ENCODE measurements around the gene ZBTB37. TPM values are rescaled to one million over a fixed set of nuclear protein-coding genes. Genes with fewer than 3 reads are reported as not detected.
A peak's percentile ranks its signal among the peaks of the same experiment; 100 is the strongest.
"Not testable (repeated sequence)": the region's sequence is repeated elsewhere in the genome, so short reads cannot be mapped to it uniquely, and the experiment has no call there.

ZBTB37 gene
- total and polyA plus RNA-seq, 9 of the 15 experiments (the other 6 are each of a cell fraction or from before 2014, with no cell fraction given): 1.3 to 13.9 (median 5.4) TPM

DNA sequence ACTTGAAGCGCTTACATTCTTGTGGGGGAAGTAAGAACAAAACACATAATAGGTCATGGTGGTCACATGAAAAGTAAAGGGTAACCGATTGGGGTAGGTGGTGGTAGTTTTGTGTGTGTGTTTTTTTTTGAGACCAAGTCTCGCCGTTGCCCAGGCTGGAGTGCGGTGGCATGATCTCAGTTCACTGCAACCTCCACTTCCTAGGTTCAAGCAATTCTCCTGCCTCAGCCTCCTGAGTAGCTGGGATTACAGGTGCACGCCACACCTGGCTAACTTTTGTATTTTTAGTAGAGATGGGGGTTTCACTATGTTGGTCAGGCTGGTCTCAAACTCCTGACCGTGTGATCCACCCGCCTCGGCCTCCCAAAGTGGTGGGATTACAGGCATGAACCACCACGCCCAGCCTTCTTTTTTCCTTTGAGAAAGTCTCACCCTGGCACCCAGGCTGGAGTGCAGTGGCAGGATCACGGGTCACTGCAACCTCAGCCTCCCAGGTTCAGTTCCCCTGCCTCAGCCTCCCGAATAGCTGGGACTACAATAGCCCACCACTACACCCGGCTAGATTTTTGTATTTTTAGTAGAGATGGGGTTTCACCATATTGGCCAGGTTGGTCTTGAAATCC lies 5.9 kb upstream of the ZBTB37 start (continued):
- TF ChIP-seq, protein P1, sequence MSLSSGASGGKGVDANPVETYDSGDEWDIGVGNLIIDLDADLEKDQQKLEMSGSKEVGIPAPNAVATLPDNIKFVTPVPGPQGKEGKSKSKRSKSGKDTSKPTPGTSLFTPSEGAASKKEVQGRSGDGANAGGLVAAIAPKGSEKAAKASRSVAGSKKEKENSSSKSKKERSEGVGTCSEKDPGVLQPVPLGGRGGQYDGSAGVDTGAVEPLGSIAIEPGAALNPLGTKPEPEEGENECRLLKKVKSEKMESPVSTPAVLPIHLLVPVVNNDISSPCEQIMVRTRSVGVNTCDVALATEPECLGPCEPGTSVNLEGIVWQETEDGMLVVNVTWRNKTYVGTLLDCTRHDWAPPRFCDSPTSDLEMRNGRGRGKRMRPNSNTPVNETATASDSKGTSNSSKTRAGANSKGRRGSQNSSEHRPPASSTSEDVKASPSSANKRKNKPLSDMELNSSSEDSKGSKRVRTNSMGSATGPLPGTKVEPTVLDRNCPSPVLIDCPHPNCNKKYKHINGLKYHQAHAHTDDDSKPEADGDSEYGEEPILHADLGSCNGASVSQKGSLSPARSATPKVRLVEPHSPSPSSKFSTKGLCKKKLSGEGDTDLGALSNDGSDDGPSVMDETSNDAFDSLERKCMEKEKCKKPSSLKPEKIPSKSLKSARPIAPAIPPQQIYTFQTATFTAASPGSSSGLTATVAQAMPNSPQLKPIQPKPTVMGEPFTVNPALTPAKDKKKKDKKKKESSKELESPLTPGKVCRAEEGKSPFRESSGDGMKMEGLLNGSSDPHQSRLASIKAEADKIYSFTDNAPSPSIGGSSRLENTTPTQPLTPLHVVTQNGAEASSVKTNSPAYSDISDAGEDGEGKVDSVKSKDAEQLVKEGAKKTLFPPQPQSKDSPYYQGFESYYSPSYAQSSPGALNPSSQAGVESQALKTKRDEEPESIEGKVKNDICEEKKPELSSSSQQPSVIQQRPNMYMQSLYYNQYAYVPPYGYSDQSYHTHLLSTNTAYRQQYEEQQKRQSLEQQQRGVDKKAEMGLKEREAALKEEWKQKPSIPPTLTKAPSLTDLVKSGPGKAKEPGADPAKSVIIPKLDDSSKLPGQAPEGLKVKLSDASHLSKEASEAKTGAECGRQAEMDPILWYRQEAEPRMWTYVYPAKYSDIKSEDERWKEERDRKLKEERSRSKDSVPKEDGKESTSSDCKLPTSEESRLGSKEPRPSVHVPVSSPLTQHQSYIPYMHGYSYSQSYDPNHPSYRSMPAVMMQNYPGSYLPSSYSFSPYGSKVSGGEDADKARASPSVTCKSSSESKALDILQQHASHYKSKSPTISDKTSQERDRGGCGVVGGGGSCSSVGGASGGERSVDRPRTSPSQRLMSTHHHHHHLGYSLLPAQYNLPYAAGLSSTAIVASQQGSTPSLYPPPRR (CRISPR knock-in tag; IDR thresholded peaks at IDR 0.05; ENCODE audit: borderline replicate concordance): 0 out of 2 replicates have a peak, but pooled peaks have one; percentile 52
- TF ChIP-seq, protein P2, sequence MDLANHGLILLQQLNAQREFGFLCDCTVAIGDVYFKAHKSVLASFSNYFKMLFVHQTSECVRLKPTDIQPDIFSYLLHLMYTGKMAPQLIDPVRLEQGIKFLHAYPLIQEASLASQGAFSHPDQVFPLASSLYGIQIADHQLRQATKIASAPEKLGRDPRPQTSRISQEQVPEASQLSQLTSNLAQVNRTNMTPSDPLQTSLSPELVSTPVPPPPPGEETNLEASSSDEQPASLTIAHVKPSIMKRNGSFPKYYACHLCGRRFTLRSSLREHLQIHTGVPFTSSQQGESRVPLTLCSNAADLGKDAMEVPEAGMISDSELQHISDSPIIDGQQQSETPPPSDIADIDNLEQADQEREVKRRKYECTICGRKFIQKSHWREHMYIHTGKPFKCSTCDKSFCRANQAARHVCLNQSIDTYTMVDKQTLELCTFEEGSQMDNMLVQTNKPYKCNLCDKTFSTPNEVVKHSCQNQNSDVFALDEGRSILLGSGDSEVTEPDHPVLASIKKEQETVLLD (IDR thresholded peaks at IDR 0.05): 0 out of 2 replicates have a peak, but pooled peaks have one; percentile 13
- 0 out of 2 replicates have a peak, but pooled peaks have one; percentile 72 for TF ChIP-seq ZNF253 (CRISPR knock-in tag; conservative IDR thresholded peaks at IDR 0.05)
- TF ChIP-seq NFIC (IDR thresholded peaks at IDR 0.05): 0 out of 2 replicates have a peak, but pooled peaks have one; percentile 32
- TF ChIP-seq SNRNP70 (optimal IDR thresholded peaks at IDR 0.05; ENCODE audit: low read depth, low read length): peak; percentile 29
- TF ChIP-seq CBFA2T2 (conservative IDR thresholded peaks at IDR 0.05): 0 out of 2 replicates have a peak, but pooled peaks have one; percentile 1
- TF ChIP-seq ZNF717 (CRISPR knock-in tag; IDR thresholded peaks at IDR 0.05): peak; percentile 12; the same call in 1 of the 2 replicates
- TF ChIP-seq POLR2G (IDR thresholded peaks at IDR 0.05; ENCODE audit: low read depth, low read length): peak; percentile 46; the same call in 1 of the 2 replicates
- 0 out of 2 replicates have a peak, but pooled peaks have one; percentile 57 for TF ChIP-seq ZEB2 (IDR thresholded peaks at IDR 0.05)
- TF ChIP-seq, protein P3, sequence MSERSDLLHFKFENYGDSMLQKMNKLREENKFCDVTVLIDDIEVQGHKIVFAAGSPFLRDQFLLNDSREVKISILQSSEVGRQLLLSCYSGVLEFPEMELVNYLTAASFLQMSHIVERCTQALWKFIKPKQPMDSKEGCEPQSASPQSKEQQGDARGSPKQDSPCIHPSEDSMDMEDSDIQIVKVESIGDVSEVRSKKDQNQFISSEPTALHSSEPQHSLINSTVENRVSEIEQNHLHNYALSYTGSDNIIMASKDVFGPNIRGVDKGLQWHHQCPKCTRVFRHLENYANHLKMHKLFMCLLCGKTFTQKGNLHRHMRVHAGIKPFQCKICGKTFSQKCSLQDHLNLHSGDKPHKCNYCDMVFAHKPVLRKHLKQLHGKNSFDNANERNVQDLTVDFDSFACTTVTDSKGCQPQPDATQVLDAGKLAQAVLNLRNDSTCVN (CRISPR knock-in tag; IDR thresholded peaks at IDR 0.05): 0 out of 2 replicates have a peak, but pooled peaks have one; percentile 40
- TF ChIP-seq TFAP4 (CRISPR knock-in tag; IDR thresholded peaks at IDR 0.05; ENCODE audit: borderline replicate concordance): 0 out of 2 replicates have a peak, but pooled peaks have one; percentile 16
- TF ChIP-seq PML (IDR thresholded peaks at IDR 0.05; ENCODE audit: low read length): peak; percentile 54; the same call in 1 of the 2 replicates
- not testable (repeated sequence) for TF ChIP-seq ZNF740 (CRISPR knock-in tag; IDR thresholded peaks at IDR 0.05)
- TF ChIP-seq ZNF740 (tag; IDR thresholded peaks at IDR 0.05): 0 out of 4 replicates have a peak, but pooled peaks of 1 of the 2 experiments have one; percentile 31
- peak; percentile 54 for TF ChIP-seq ZNF445 (CRISPR knock-in tag; IDR thresholded peaks at IDR 0.05; ENCODE audit: low read depth)
- peak; percentile 89 for TF ChIP-seq SUPT5H (IDR thresholded peaks at IDR 0.05)

Data from K562 (cell line).